Measurements from ENCODE around the gene TNFRSF19.

DNA sequence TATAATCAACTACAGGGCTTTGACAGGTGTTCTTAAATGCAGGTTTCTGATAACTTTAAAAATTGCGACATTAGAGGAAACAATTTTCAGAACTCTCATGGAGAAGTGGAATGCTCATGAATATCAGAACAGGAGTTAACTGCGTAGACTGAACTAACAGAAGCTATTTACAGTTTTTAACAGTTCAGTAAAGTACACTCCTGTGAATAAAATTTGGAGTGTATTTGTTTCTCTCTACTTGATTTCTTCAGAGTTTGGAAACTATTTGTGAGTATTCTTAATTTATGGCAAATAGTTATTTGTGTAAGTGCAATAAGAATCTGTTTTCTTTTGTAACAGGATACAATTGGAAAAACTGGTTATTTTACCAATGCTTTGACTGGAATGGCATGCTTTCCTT is 114.4 kb downstream of the TNFRSF19 start:
- TF ChIP-seq, protein P1, sequence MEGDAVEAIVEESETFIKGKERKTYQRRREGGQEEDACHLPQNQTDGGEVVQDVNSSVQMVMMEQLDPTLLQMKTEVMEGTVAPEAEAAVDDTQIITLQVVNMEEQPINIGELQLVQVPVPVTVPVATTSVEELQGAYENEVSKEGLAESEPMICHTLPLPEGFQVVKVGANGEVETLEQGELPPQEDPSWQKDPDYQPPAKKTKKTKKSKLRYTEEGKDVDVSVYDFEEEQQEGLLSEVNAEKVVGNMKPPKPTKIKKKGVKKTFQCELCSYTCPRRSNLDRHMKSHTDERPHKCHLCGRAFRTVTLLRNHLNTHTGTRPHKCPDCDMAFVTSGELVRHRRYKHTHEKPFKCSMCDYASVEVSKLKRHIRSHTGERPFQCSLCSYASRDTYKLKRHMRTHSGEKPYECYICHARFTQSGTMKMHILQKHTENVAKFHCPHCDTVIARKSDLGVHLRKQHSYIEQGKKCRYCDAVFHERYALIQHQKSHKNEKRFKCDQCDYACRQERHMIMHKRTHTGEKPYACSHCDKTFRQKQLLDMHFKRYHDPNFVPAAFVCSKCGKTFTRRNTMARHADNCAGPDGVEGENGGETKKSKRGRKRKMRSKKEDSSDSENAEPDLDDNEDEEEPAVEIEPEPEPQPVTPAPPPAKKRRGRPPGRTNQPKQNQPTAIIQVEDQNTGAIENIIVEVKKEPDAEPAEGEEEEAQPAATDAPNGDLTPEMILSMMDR (IDR thresholded peaks at IDR 0.05): no peak
- no peak for TF ChIP-seq POLR2A (IDR thresholded peaks at IDR 0.05)

All from thyroid gland (tissue), 4 donors.